Neutrophil (primary cell): ENCODE data around the gene PROK1.
A peak's percentile ranks its signal among the peaks of the same experiment; 100 is the strongest.
"Not testable (repeated sequence)": the region's sequence is repeated elsewhere in the genome, so short reads cannot be mapped to it uniquely, and the experiment has no call there.

Experiments used
- H3K27ac ChIP-seq: fragments of 200-600 bp; sonication (generic); 2 replicates; pipeline ENCODE4 v1.5.1; 2016; ENCODE audit warnings: mild to moderate bottlenecking, moderate library complexity
- H3K27me3 ChIP-seq: fragments of 200-600 bp; sonication (generic); 2 replicates; pipeline ENCODE4 v1.6.0; 2016; ENCODE audit warnings: mild to moderate bottlenecking
- H3K36me3 ChIP-seq: fragments of 200-600 bp; sonication (generic); 2 replicates; pipeline ENCODE4 v1.5.1; 2017
- H3K4me1 ChIP-seq, 2 experiments: fragments of 200-600 bp in 1 of 2; sonication (generic) in 1 of 2; 1 replicate in 1 of 2; 2 replicates in 1 of 2; pipeline versions ENCODE4 v1.5.1 to v1.6.1; 2013 to 2016; ENCODE audit warnings: low read depth in 1 of 2, low read length in 1 of 2, mild to moderate bottlenecking in 1 of 2, moderate library complexity in 1 of 2; ENCODE audit not compliant: control insufficient read depth in 1 of 2, insufficient read depth in 1 of 2
- H3K4me3 ChIP-seq, 2 experiments: fragments of 200-600 bp in 1 of 2; sonication (generic) in 1 of 2; 1 replicate in 1 of 2; 2 replicates in 1 of 2; pipeline ENCODE4 v1.5.1; 2013 to 2016; ENCODE audit warnings: low read depth in 1 of 2, low read length in 1 of 2, mild to moderate bottlenecking in 1 of 2, moderate library complexity in 1 of 2
- H3K9me3 ChIP-seq: fragments of 200-600 bp; sonication (generic); 2 replicates; pipeline ENCODE4 v1.5.1; 2016
- TF ChIP-seq, protein P1 (sequence below): fragments of 200-600 bp; sonication (generic); IDR thresholded peaks from 2 replicates; pipeline ENCODE4 v1.5.1; 2016; ENCODE audit warnings: antibody characterized with exemption

The PROK1 gene

DNA sequence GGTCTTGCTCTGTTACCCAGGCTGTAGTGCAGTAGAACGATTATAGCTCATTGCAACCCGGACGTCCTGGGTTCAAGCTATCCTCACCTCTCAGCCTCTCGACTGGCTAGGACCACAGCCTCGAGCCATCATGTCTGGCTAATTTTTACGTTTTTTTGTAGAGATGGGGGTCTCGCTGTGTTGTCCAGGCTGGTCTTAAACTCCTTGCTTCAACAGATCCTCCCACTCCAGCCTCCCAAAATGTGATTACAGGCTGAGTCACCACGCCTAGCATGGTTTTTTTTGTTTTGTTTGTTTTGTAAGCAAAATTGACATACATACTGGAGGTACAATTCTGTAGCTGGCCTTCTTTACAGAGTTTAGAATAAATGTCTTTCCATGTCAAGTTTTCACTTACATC is 42.5 kb upstream of the PROK1 start:
- peak overlapping the region; percentile 83 to 96 for H3K4me3 ChIP-seq

DNA sequence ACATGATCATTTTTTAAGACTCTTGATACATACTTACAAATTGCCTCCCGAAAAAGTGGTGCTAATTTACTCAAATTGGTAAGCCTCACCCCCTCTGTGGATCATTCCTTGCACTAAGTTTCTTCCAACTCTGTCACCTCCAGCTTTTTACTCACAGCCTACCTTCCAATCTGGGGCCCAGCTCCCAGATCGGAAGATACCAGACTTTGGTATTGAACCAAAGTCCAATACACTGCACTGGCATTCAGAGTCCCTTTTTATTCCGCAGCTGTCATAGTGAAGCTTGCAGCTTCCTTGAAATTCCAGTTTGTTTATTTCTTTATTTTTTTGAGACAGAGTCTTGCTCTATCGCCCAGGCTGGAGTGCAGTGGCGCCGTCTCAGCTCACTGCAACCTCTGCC is 41.6 kb upstream of the PROK1 start:
- Histone ChIP-seq H3K27me3 (no peaks in the 10 kb centered on the region), H3K36me3 (peaks cover 17% of the 10 kb centered on the region), H3K9me3 (no peaks in the 10 kb centered on the region), H3K27ac (no peak overlapping the region), H3K4me1 (peaks cover 25 to 30% of the 10 kb centered on the region in 2 experiments), H3K4me3 (no peak overlapping the region)
- TF ChIP-seq, protein P1, sequence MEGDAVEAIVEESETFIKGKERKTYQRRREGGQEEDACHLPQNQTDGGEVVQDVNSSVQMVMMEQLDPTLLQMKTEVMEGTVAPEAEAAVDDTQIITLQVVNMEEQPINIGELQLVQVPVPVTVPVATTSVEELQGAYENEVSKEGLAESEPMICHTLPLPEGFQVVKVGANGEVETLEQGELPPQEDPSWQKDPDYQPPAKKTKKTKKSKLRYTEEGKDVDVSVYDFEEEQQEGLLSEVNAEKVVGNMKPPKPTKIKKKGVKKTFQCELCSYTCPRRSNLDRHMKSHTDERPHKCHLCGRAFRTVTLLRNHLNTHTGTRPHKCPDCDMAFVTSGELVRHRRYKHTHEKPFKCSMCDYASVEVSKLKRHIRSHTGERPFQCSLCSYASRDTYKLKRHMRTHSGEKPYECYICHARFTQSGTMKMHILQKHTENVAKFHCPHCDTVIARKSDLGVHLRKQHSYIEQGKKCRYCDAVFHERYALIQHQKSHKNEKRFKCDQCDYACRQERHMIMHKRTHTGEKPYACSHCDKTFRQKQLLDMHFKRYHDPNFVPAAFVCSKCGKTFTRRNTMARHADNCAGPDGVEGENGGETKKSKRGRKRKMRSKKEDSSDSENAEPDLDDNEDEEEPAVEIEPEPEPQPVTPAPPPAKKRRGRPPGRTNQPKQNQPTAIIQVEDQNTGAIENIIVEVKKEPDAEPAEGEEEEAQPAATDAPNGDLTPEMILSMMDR, result no peak

More for the DNA sequence above, 42.5 kb upstream of the PROK1 start:
- H3K27me3 ChIP-seq, result no peaks in the 10 kb centered on the region
- TF ChIP-seq, protein P1, result no peak
- peaks cover 25% of the 10 kb centered on the region for H3K36me3 ChIP-seq
- peaks cover 25 to 30% of the 10 kb centered on the region in 2 experiments for H3K4me1 ChIP-seq
- H3K9me3 ChIP-seq, result no peaks in the 10 kb centered on the region
- peak overlapping the region; percentile 91 for H3K27ac ChIP-seq

DNA sequence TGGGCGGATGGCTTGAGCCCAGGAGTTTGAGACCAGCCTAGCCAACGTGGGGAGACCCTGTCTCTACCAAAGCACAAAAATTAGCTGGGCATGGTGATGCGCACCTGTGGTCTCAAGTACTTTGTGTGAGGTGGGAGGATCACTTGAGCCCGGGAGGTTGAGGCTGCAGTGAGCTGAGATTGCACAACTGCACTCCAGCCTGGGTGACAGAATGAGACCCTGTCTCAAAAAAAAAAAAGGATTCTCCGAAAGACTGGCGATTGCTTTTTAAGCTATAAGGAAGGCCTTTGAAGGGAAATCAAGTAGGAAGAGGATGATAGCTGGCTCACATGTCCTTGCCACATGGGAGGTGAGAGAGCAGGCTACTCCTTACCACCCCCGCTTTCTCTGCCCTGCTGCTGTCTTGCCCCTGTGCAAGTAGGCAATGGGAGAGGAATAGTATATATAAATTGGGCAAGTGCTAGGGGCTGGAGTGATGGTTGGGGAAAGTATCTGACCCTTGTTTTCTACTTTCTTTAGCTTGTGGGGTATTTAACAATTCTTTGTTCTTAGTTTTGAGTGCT is 39.7 kb upstream of the PROK1 start:
- Histone ChIP-seq H3K4me3 (no peak overlapping the region), H3K27ac (no peak overlapping the region), H3K27me3 (no peaks in the 10 kb centered on the region), H3K9me3 (no peaks in the 10 kb centered on the region), H3K4me1 (peaks cover 18 to 22% of the 10 kb centered on the region in 2 experiments), H3K36me3 (no peaks in the 10 kb centered on the region)
- TF ChIP-seq, protein P1, result no peak

DNA sequence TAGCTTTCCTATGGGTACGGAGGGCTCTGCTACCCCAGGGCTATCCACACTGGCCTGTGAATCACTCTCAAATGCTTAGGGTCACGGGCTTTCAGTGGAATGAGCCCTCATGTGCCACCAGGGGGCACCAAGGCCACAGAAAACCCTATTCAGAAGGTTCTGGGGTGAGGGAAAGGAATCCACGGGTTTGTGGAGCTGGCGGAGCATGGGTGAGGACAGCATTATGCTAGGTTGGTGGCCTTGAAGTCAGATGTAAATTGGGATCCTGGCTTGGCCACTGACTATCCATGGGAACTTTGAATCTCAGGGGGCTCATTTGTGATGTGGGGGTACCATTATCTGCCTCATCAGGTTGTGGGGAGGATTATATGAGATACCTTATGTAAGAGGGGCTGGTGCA is 38.4 kb upstream of the PROK1 start:
- Histone ChIP-seq H3K27me3 (no peaks in the 10 kb centered on the region), H3K36me3 (no peaks in the 10 kb centered on the region), H3K4me1 (peaks cover 9 to 14% of the 10 kb centered on the region in 2 experiments), H3K27ac (no peak overlapping the region), H3K9me3 (no peaks in the 10 kb centered on the region), H3K4me3 (no peak overlapping the region)
- TF ChIP-seq, protein P1, result peak; percentile 66

DNA sequence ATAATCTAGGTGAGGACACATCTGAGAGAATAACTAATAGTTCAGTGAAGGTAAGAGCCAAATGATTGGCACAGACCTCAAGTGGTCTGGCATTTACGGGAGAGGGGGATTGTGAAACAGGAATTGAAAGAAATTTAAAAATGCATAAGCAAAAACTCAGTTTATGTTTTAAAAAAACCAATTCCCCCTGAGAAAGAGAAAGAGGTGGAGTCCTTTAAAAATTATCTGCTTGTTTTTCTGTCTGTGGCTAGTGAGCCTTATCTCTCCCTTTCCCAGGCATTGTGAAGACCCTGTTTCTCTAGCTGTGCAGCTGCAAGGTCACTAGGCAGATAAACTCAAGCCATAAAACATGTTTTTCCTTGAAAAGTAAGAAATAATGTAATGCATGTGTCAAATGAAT is 37.9 kb upstream of the PROK1 start:
- not testable (repeated sequence) for H3K27ac ChIP-seq, H3K4me1 ChIP-seq, H3K4me3 ChIP-seq, H3K9me3 ChIP-seq, H3K36me3 ChIP-seq, H3K27me3 ChIP-seq

DNA sequence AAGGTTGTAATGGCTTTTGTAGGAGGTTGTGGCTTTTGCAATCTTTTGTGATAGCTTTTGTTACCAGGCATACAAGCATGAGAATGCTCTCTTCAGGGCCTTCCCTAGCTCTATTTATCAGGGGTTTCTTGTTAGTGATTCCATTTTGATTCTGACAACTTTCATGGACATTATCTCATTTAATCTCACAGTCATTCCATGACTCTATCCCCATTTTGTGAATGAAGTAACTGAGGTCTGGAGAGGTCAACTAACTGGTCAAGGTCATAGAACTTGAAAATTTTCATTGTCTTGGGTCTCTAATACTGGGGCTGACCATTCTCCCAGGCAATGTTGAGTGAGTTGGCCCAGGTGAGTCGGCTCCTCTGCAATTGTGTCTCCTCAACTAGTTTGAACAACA is 32.2 kb upstream of the PROK1 start:
- TF ChIP-seq, protein P1, result no peak
- no peak overlapping the region for H3K27ac ChIP-seq
- no peaks in the 10 kb centered on the region for H3K4me1 ChIP-seq
- H3K27me3 ChIP-seq, result no peaks in the 10 kb centered on the region
- H3K9me3 ChIP-seq, result no peaks in the 10 kb centered on the region
- H3K36me3 ChIP-seq, result no peaks in the 10 kb centered on the region
- H3K4me3 ChIP-seq, result no peak overlapping the region
